HK-2 (cell line): ENCODE data around the gene LSR.

ENCODE experiments used
- DNase-seq: peaks from one replicate; pipeline ENCODE4 v3.0.0-alpha.2; 2018; ENCODE audit not compliant: unreplicated experiment

LSR gene

DNA sequence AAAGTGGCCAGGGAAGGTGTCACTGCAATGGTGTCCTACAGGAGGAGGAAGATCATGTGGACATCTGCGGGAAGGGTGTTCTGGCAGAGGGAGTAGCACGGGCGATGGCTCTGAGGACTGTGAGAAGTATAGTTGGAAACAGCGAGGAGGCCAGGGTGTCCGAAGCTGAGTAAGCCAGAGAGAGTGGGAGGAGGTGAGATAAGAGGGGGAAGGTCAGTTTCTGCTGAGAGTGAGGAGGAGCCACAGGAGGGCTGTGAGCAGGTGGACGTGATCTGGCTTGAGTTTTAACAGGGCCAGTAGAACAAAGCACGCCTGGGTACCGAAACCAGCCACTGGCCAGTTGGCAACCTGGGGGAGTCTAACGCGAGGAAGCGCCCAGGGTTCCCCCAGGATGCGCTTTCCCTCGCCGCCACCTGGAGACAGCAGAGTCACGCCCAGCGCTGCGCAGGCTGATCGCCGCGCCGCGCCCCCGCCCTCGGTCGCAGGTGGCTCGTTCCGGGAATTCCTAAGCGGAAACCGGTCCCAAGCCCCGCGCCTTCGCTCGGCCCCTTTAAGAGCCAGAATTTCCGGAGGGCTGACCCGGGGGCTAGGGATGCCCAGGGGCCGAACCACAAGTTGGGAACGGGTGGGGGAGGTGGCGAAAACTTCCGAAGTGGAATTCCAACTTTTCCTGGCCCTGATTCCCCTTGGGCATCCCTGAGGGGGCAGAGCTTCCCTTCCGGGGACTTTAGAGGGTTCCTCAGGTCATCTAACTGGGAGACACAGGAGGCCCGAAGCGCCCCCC is 1.1 kb upstream of the LSR start:
- peak; percentile 84 for DNase-seq

DNA sequence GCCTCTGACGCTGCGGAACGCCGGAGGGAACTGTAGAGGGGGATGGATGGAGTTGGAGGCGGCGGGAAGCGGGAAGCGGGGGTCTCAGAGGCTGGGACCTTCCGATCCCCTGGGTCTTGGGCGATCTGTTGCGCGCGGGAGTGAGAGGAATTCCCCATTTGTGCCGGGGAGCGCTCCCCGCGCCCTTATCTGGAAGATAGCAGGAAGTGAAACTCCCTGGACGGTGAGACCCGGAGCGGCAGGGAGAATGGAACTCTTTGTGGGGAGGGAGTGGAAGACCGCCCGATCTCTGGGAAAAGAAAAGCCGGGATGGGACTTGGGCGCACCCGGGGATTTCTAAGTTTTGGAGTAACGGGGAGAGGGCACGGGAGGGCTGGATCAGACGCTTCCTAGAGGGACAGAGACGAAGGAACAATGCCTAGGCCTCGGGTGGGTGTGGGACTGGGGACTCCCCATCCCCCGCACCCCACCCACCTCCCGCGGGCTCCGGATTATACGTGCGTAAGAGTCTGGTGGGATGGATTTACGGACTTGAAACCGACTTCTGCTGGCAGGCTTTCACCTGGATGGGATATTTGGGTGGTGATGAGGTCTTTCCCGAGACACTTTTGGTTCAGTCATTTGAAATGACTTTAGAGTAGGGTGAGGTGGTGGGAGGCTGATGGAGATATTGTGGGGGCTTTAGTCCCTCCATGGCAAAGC is 495 bp downstream of the LSR start:
- peak; percentile 39 for DNase-seq

DNA sequence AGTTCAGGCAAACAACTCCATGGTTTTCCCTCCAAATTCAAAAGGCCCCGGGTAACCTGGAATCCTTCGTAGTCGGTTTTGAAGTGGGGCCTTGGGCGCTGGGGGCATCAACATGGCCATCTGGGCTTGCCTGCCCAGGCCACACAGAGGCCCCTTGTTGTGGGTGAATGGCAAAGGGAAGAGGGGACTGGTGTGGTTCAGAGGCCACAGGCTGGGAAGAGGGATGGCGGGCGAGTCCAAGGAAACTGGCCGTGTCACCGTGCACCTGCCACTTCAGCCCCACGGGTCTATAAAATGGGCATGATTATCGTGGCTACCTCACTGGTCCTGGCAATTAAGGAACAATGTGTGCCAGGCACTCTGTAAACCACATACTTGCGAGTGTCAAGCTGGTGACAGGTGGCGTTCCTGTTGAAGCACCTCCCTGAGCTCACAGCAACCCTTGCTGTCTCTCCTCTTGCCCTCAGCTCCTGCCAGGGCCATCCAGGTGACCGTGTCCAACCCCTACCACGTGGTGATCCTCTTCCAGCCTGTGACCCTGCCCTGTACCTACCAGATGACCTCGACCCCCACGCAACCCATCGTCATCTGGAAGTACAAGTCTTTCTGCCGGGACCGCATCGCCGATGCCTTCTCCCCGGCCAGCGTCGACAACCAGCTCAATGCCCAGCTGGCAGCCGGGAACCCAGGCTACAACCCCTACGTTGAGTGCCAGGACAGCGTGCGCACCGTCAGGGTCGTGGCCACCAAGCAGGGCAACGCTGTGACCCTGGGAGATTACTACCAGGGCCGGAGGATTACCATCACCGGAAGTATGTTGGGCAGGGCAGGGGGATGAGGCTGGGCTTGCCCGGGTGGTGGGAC is 1.3 kb downstream of the LSR start:
- DNase-seq: no peak

DNA sequence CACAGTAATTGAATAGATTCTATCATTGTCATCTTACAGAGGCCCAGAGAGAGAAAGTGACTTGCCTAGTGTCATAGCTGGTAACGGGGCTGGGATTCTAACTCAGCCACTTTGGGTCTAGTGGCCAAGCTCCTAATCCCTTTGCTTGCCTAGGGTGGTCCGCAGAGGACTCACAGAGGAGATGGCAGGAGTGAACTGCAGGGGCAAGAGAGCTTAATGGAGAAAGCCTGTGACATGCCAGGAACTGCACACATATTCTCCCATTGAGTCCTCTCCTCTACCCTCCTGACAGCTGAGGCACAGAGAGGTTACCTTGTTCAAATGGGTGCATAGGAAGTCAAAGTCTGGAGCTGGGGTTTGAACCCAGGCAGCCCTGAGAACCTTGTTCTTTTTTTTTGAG is 2.7 kb downstream of the LSR start:
- DNase-seq: no peak

DNA sequence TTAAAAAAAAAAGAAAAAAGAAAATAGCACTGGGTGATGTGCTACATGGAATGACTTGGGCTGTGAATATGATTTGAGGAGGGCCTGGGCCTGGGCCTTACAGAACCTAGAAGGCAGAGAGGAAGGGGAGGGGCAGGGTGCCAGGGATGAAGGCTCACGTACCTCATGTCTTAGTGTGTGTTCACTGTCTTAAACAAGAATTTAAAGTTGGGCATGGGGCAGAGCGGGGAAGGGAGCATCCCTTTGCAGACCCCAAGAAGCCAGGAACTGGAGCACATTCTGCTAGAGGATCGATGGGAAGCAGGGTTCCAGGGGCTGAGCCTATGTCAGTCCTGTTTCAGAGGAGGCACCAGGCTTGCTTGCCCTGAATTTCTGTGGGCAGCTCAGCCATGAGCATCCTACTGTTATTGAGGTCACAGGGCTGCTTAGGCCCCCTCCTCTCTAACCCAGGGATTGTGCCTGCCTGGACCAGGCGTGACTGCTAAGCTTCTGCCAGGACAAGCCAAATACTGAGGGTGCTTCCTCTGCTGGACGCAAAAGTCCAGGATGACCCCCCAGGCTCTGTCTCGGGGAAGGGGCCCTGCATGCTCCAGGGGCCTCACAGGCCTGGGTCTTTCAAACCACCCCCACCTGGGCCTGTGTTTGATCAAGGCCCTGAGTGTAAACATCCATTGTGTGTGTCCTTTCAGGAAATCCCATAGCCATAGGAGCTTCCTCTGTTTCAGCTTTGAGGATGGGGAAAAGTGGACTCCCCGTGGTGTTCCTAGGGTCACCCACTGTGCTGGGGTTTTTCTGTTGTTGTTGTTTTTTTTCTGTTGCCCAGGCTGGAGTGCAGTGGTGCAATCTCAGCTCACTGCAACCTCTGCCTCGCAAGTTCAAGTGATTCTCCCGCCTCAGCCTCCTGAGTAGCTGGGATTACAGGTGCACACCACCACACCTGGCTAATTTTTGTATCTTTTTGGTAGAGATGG is 4.8 kb downstream of the LSR start:
- no peak for DNase-seq

DNA sequence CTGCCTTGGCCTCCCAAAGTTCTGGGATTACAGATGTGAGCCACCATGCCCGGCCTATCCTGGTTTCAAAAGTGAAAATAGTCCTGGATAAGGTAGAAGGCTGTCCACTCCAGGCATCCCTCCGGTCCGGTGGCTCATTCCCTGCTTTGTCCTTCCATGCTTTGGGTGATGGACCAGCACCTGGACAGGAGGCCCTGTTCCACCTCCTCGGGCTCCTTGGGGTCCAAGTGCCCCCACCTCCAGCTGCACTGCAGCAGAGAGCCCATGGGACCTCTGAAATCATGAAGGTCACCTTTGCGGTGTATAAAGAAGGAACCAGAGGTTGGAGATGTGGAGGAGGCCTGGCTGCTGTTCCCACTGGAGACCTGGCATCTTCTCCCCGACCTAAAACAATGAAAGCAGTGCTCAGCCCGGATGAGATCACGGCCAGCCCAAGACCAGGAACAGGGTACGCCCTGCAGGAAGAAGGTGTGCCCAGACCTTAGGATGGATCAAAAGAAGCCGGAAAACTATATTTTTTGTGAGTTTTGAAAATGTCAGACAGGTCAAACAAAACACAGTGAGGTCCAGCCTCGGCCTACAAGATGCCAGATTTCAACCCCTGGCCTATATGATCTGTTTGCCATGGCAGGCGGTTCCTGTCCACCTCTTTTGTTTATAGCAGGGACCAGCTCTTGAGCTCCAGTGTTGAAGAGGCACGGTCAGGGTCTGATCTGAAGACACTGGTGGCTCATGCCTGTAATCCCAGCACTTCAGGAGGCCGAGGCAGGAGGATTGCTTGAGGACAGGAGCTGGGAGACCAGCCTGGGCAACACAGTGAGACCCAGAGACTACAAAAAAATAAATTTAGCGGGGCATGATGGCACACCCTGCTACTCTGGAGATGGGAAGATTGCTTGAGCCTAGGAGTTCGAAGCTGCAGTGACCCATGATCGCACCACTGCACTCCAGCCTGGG is 5.8 kb downstream of the LSR start:
- DNase-seq: no peak

DNA sequence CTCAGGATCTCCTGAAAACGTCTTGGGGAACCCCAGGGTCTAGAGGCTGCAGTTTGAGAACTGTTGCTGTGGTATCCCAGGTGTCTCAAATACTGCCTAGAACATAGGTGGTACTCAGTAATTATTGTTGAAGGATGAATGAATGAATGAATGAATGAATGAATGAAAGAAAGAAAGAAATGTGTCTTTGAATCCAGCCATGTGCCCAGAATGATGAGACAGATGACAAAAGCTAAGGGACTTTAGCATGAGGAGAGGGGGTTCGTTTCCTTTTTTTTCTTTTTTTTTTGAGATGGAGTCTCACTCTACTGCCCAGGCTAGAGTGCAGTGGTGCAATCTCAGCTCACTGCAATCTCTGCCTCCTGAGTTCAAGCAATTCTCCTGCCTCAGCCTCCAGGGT is 7.8 kb downstream of the LSR start:
- no peak for DNase-seq

DNA sequence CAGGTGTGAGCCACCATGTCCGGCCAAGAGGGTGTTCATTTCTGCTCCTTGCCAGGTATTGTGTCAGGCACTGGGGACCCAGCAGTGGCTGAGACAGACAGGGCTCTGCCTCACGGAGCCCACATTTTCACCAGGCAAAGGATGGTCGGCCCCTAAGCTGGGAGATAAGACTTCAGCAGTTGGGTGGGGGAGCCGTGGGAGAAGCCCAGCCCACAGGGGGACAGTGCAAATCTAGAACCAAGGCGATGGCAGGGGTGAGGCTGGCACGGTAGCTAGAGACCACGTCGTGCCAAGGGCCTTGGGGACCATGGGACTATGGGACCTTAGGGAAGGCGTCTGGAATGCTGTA is 8.3 kb downstream of the LSR start:
- DNase-seq: no peak

DNA sequence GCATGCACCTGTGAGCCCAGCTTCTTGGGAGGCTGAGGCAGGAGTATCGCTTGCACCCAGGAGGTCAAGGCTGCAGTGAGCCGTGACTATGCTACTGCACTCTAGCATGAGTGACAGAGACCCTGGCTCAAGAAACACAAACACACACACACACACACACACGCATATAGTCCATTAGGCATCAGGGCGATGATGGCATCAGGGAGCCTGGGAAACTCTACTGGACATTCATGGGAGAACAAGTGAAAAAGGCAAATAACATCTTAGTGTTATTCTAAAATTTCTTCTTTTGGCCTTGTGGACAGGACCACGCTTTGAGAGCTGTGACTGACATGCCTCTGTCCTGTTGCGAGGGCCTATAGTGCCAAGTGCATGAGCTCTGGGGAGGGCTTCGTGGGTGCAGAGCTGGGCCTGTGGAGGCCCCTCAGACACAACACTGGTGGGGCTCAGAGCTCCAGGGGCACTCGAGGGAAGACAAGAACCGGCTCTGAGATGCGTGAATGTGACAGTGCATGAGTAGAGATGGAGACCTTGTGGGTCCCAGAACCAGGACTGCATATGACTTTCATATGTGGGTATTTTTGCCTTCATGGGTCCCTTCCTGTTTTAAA is 12.0 kb downstream of the LSR start:
- no peak for DNase-seq

DNA sequence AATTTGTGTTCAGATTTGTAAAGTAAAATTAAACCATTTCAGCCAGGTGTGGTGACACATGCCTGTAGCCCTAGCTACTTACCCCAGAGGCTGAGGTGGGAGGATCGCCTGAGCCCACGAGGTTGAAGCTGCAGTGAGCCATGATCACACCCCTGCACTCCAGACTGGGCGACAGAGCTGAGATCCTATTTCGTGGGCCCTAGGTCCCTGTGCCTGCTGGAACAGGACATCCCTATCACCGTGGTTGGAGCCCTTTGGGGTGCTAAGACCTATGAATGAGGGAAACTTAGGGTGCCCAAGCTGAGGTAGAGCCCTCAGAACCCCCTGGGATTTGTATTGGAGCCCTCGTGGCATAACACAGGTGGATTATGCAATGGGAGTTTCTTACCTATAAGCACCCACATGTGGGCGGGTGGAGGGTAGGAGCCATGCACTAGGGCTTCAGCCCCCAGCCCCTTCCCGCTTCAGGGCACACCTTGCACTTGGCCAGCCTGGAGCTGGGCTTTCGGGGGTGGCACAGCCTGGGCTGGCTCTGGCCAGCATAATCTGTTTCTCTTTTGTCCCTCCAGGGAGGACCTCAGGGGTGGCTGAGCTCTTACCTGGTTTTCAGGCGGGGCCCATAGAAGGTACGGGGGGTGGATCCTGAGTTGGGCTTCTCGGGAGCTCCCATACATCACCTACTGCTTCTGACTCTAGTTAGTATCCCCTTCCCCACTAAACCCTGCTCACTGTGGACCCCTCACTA is 12.7 kb downstream of the LSR start:
- DNase-seq: no peak

DNA sequence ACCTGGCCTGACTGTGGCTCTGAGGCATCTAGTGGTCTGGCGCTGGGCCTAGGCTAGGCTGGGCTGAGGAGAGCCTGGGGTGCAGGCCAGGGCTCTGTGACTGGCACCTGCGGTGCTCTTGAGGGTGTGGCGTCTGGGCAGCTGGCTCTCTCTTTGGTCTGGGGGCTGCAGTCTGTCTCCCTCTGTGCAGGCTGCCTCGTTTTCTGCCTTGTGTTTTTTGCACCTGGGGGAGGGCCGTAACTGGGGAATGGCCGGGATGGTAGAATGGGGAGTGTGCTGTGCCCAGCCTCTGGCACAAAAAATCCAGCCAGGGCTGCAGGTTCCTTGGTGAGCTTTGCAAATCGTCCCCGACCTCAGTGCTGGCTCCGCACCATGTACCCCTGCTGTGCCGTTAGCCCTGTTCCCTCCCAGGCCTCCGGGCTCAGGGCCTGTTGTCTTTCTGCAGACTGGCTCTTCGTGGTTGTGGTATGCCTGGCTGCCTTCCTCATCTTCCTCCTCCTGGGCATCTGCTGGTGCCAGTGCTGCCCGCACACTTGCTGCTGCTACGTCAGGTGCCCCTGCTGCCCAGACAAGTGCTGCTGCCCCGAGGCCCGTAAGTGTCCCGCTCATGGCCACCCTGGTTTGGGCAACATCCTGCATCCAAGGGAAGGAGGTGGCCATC is 13.4 kb downstream of the LSR start:
- no peak for DNase-seq

DNA sequence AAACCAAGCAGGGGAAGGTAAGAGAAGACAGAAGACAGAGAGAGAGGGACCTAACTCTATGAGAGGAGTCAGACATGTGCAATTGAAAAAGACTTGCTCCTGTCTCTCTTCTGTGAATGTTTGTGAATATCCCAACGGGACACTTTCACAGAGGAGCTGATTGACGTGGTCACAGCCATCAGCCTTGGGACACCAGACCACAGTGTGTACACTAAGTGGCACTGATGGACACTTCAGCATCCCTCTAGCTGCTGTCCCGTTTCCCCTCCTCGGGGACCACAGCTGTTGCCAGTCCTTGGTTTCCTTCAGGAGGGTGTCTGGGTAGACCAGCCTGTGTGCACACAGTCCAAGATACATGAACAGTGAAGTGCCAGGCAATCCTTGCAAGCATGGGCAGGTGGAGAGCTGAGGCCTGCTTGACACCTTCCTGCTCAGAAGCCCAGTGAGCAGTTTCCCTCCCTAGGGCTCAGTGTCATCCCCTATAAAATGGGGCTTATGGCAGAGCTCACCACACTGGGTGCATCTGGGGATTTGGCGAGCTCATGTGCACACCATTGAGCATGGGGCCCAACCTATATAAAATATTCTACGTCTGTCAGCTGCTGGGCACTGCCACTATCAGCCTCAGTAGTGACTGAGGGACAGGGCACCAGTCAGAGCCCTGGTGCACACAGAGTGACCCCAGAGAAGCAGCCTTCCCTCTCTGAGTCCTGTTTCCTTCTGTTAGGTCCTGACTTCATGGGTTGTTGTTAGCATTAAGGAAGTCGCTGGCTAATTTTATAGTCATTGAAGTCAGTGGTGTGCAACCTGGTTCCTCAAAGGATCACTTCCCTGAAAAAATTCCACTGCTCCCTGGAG is 15.7 kb downstream of the LSR start:
- DNase-seq: no peak

DNA sequence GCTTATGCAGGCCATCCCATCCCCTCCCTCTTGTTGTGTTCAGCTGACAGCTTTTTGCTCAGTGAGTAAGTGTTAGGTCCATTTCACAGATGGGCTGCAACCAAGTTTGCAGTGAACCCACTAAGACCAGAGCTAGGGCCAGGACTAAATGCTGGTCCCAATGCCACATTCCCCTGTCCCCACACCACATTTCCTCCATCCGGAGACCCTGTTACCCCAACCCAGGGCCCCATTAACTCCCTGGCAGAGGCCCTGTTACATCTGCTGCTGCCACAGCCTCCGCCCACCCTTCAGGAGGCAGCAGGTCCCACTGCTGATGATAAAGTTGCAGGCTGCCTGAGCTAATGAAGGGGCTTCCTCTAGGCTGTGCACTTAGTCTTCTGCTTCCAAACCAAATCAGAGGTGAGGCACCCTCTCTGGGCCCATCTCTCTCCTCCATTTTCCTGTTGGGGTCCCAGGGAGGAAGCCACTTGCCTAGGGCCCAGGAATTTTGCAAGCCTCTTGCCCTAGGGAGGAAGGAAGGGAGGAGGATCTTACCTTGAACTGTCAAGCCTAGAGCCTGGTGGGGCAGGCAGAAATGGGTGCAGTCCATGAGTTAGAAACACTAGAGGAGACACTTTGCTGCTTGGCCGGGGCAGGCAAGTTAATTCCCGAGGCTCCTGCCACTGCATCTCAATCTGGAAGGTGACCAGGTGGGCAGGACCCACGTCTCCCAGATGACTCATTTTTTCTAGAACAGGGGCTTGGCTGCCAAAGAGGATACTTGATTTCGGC is 16.5 kb downstream of the LSR start:
- DNase-seq: no peak

DNA sequence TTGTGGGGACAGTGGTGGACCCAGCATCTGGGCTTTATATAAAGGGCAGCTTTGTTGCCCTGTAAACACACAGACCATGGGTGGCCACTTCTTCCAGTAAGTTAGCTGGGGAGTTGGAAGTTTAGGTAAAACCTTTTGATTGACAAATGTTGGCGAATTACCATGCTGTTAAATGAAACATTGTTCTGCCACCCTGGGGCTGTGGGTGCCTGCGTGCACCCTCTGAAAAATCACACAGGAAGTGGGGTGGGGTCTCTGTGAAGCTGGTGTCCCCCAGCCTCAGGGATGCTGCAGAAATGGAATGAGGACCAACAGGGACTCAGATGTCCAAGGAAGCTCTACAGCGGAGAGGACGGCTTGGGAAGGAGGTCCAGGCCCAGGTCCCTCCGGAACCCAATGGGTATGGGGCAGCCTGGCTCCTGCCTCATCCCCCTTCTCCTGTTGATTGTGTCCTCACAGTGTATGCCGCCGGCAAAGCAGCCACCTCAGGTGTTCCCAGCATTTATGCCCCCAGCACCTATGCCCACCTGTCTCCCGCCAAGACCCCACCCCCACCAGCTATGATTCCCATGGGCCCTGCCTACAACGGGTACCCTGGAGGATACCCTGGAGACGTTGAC is 17.2 kb downstream of the LSR start:
- DNase-seq: no peak

DNA sequence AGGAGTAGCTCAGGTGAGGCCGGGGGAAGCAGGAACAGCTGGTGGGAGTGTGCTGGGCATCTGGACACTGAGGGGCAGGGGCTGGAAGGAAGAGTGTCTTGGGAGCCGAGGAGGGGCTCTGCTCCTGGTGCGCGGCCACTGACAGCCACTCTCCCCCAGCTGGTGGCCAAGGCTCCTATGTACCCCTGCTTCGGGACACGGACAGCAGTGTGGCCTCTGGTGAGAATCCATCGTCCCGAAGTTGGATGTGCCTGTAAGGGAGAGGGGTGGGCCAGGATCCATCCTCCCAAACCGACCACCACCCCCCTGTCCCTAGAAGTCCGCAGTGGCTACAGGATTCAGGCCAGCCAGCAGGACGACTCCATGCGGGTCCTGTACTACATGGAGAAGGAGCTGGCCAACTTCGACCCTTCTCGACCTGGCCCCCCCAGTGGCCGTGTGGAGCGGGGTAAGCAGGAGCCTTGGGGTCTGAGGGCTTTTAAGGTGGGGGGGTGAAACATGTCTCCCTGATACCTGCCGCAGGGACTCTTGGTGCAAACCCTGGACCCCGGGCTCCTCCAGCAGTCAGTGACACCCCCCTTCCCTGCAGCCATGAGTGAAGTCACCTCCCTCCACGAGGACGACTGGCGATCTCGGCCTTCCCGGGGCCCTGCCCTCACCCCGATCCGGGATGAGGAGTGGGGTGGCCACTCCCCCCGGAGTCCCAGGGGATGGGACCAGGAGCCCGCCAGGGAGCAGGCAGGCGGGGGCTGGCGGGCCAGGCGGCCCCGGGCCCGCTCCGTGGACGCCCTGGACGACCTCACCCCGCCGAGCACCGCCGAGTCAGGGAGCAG is 17.9 kb downstream of the LSR start:
- DNase-seq: no peak
